ENCODE results near the gene ALG11.
"Not testable (repeated sequence)": the region's sequence is repeated elsewhere in the genome, so short reads cannot be mapped to it uniquely, and the experiment has no call there.

Gene ALG11, protein sequence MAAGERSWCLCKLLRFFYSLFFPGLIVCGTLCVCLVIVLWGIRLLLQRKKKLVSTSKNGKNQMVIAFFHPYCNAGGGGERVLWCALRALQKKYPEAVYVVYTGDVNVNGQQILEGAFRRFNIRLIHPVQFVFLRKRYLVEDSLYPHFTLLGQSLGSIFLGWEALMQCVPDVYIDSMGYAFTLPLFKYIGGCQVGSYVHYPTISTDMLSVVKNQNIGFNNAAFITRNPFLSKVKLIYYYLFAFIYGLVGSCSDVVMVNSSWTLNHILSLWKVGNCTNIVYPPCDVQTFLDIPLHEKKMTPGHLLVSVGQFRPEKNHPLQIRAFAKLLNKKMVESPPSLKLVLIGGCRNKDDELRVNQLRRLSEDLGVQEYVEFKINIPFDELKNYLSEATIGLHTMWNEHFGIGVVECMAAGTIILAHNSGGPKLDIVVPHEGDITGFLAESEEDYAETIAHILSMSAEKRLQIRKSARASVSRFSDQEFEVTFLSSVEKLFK

DNA sequence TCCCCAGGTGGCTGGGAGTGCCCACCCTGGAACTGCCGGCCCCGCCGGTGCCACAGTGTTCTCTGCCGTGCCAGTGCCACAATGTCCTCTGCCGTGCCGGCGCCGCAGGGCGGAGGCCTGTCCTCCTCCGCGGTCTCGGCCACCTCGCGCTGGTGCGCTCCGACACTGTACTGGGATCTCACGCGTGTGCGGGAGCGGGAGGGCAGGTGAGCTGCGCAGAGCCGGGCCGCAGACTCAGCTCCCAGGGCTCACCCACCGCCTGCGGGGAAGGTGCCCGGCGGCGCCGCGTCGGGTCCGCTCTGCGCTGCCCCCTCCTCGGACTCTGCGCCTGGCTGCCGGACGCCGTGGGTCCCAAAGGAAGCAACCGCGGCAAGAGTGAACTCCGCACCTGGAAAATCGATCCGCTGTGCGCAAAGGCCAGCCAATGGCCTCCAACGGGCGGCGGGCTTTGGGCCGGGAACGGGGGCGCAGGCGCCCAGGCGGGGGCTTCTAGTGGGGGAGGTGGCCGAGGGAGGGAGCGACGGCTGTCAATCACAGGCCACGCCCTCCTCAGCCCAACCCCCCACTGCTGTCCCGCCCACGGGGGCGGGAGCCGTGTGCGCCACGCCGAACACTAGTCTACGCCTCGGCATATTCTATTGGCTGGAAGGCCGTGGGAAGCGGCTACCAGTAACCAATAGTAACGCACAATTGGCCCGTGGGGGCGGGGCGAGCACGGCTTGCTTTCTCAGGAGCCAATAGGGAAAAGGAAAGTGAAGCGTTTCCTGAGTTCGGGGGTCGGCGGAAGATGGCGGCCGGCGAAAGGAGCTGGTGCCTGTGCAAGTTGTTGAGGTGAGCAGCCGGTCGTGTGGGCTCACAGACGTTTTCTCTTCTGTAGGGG is at the start of gene ALG11:
Gene ALG11, plus strand, starts transcription at position 767 of the 880 bp plus-strand sequence. Its CDS starts 21 bp downstream, at position 788.
- DNase-seq (ENCODE audit: low read depth, low spot score) = peak; percentile 94

DNA sequence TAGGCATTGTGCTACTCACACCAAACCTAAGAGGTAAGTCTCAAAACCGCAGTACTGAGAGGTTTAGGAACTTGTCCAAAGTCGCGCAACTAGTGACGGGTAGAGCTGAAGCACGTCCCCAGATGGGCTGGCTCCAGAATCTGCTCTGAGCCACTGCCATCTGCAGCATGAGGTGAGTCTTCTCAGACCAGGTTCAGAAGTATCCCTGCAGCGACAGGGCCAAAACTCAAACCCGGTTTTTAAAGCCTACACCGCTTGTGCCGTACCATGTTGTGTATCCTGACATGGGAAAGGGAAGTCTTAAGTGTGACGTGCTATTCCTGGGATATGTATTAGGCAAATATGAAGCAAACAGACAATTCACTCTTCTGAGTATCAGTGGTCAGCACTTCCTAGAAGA is 46.0 kb upstream of the ALG11 start:
- DNase-seq (ENCODE audit: low read depth, low spot score) = no peak

DNA sequence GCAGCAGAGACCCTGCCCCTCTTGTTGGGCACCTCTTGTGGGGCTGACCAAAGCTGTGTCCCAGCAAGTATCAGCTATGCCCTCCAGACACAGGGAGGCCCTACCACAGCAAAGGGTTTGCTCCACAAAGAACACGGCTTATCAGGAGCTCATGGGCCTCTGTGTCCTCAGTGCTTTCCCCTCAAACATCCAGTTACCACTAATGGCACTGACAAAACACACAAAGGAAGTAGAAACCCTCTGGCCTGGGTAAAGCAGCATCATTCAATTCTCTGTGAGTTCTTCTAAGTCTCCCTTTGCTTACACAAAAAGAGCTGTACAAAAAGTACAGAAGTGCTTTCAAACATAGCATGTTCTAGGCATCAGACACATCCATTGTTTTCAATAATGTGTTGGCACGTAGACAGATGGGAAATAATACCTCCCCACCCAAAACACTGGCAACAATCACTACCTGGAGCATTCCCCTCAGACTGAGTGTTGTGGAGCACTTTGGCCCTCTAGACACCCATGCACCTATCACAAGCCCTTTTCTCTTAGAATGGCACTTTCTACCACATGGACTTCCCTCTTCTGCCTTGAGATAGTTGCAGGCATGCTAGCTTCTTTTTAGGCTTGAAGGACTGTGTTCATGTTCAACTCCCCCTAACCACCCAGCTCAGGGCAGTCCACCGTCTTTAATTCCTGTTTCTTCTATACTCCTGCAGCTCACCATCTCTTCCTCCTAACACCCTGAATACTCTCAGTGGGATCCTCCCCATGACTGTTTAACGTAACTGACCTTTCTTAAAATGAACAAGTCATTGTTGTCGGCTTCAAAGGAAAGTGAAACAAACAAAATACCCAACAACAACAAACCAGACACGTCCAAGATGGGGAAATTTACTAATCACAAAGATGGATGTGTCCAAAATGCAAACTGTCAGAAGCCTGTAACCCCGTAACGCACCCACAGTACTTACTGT is 44.4 kb upstream of the ALG11 start:
- no peak for DNase-seq (ENCODE audit: low read depth, low spot score)

DNA sequence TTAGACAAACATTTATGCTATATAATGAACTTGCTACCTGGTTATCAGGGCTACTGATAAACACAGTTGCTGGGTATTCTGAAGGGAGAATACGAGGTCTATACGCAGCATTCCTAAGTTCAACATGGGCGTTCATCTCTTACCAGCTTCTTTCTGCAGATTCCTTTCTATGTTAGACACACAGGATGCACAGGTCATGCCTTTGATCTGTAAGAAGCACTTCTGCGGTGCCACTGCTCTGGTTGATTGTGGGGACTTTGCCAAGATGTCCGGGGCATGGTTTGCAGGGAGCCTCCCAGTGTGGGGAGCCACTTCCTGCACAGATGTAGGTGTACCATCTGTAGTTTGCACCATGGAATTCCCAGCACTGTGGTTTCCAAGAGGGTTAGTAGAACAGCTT is 41.8 kb upstream of the ALG11 start:
- no peak for DNase-seq (ENCODE audit: low read depth, low spot score)

DNA sequence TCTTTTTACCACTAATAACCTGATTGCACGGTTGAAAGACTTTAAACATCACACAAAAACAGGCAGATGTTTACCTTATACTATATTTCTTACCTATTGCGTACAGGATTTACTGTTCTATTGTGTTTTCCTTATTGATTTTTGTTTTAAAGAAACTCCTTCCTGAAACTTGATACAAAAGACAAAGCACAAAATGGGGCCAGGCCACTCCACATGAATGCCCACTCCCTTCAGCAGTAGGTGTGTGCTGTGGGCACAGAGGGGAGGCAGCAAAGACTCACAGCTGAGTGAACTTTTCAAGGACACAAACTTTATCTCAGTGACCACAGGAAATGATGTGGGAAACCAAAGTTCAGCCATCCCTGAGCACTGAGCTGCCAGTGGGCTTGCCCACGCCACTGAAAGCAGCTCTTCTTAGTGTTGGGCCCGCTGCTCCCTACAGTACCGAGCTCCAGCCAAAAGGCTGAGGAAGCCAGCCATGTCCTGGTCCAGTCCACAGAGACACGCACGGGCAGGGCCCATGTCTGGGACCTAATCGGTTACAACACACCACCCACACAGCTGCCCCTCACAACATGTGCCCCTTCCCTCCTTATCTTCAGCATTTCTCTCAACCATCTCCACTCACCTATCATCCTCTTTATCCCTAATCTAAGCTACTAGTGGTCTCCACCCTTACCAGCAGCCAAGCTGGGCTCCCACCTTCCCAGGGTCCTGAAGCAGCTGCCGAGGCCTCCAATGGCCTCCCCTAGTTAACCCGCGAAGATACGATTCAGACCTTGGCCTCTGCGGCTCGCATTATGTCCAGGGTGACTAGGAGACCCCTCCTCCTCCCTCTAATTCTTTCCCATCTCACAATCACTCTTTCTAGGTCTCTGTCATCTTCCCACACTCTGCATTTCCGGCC is 40.4 kb upstream of the ALG11 start:
- no peak for DNase-seq (ENCODE audit: low read depth, low spot score)

DNA sequence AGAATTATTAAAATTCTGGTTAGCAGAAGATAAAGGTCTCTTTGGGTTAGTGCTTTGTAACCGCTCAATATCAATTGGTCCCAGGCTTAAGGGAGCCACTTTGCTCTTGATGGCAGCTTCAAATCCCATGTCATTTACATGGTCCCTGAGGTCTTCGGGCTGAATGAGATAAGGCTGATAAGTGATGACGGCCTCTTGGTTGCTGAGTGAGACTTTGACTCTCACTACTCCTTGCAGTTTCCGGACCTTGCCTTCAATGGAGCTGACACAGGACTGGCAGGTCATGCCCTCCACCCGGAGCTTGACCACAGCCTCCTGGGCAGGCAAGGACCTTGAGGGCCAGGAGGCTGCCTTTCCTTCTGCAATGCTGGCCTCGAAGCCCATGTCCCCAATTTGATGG is 37.7 kb upstream of the ALG11 start:
- DNase-seq (ENCODE audit: low read depth, low spot score) = no peak

DNA sequence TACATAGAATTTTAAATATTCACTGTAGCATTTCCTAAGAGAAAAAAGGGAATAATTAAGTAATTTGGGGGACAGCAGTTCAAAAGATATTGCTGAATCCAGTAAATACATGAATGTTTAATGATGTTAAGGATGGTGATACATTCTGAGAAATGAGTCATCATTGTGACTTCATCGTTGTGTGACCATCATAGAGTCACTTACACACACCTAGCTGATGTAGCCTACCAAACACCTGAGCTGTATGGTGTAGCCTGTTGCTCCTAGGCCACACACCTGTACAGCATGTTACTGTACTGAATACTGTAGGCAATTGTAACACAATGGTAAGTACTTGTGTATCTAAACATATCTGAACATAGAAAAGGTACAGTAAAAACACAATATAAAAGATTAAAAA is 35.8 kb upstream of the ALG11 start:
- no peak for DNase-seq (ENCODE audit: low read depth, low spot score)

DNA sequence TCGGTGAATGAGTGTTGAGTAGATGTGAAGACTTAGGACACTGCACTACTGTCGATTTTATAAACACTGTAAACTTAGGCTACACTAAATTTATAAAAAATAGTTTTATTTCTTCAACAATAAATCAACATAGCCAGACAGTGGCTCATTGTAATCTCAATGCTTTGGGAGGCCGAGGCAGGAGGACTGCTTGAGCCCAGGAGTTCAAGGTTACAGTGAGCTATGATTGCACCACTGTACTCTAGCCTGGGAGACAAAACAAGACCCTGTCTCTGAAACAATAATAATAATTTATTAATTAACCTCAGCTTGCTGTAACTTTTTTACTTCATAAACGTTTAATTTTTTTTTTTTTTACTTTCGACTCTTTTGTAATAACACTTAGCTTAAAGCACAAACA is 35.3 kb upstream of the ALG11 start:
- DNase-seq (ENCODE audit: low read depth, low spot score) = no peak

DNA sequence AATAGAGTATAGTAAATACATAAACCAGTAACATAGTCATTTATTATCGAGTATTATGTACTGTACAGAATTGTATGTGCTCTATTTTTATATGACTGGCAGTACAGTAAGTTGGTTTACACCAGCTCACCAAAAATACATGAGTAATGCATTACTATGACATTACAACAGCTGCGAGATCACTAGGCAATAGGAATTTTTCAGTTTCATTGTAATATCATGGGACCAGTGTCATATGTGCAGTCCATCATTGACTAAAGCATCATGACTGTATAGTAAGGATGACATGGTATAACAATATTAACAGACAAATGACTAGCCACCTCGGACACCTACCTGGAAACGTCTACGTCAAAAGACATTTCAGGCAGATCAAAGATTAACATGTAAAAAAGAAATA is 34.6 kb upstream of the ALG11 start:
- no peak for DNase-seq (ENCODE audit: low read depth, low spot score)

DNA sequence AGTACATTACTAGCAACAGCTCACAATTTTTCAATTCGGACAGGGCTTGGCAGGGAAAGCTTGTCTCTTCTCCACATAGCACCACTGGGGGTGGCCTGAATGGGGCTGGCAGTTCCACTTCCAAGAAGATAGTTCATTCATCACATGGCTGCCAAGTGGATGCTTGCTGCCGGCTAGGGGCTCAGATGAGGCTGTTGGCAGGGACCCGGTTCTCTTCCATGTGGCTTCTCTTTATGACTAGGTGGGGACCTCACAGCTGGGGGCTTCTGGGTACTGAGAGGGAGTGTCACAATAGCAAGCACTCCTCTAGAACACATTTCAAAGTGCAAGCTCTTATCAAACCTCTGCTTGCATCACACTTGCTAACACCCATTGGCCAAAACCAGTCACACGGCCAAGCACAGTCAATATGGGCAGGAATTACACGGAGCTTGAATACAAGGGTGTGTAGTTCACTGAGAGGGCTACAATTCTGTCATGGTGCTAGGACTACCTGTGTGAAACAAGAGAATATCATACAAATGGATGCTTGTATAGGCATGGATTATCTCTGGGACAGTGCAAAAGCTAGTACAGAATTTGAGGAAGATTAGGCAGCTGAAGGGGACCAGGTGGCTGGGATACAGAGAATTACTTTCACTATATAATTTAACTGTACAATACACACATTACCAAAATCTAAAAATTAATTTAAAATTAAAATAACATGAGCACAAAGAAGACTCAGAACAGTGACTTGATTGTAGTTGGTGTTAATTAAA is 33.2 kb upstream of the ALG11 start:
- DNase-seq (ENCODE audit: low read depth, low spot score) = no peak

DNA sequence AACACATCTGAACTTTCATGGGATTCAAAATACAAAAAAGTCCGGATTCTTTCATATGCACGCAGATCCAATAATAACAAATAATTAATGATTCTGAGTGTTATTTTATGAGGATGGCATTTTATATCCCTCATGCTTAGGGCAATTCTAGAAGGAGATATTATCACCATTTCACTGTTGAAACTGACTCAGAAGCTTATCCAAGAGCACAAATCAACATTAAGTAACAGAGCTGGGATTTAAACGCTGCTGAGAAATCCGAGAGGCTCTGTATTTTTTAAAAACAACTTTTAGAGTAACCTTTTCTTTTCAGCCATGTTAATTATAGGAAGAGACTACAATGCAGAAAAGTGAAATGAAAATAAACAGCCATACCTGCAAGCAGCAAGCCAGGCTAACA is 31.3 kb upstream of the ALG11 start:
- no peak for DNase-seq (ENCODE audit: low read depth, low spot score)

DNA sequence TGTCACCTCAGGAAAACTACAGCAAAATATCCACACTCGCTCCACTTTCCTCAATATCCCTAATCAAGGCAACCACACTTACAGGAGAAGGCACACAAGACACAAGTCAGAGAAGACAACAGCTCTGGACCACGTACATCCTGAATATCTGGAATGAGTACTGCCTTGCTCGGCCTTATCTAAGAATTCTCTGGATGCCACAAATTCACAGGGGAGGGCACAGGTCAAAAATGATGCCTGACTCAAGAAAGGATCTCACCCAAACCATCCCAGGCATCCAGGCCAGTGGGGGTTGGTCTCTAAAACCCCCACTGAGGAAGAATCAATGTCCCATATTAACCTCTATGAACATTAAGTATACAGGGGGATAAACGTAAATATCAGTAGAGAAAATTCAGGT is 30.8 kb upstream of the ALG11 start:
- DNase-seq (ENCODE audit: low read depth, low spot score) = no peak

DNA sequence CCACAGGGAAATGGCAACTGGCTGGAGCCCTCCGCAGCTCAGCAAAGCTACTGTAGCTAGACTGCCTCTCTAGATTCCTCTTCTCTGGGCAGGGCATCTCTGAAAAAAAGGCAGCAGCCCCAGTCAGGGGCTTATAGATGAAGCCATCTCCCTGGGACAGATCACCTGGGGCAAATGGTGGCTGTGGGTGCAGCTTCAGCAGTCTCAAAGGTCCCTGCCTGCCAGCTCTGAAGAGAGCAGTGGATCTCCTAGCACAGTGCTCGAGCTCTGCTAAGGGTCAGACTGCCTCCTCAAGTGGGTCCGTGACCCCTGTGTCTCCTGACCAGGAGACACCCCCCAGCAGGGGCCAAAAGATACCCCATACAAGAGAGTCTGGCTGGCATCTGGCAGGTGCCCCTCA is 28.9 kb upstream of the ALG11 start:
- DNase-seq (ENCODE audit: low read depth, low spot score) = not testable (repeated sequence)

DNA sequence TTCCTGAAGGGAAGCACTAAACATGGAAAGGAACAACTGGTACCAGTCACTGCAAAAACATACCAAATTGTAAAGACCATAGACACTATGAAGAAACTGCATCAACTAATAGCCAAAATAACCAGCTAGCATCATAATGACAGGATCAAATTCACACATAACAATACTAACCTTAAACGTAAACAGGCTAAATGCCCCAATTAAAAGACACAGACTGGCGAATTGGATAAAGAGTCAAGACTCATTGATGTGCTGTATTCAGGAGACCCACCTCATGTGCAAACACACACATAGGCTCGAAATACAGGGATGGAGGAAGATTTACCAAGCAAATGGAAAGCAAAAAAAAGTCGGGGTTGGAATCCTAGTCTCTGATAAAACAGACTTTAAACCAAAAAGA is 27.3 kb upstream of the ALG11 start:
- DNase-seq (ENCODE audit: low read depth, low spot score) = not testable (repeated sequence)

DNA sequence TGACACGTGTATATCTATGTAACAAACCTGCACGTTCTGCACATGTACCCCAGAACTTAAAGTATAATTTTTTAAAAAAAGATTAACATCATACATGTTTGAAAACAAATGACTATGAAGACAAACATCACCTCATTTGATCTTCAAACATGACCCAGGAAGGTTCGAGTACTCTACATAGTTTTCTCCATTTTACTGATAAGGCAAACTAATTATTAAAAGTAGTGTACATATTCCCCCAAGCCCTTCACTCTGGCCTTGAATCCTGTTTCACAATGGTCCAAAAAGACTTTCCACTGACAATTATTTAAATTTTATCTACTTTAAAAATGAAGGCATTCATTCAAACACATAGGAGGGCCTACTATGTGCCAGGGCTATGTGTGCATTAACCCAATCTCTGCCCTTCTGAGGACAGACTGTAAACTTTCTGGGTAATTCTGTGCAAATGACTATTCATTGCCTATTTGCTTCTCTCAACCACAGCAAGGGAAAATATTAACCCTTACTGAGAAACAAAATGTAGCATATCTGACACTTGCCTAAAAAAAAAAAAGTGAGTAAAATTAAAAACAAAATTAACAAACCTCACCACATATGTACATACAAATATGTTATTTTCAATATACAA is 23.1 kb upstream of the ALG11 start:
- DNase-seq (ENCODE audit: low read depth, low spot score) = no peak

DNA sequence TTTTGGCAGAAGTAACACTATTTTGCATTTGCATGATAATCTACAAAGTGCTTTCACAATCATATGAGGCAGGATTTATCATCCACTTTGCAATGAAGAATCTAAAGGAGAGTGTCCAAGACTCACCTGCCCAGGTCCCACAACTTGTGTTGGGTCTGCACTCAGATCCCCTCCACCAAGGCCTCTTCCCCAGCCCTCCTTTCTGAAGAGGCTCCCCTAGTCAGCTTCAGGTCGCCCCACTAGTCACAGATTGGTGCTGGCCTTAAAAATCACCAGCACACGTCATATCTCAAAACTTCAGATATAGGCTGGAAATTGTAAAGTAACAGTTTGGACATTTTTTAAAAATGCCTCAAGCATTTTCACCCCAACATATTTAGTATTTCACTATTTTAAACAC is 18.5 kb upstream of the ALG11 start:
- no peak for DNase-seq (ENCODE audit: low read depth, low spot score)

DNA sequence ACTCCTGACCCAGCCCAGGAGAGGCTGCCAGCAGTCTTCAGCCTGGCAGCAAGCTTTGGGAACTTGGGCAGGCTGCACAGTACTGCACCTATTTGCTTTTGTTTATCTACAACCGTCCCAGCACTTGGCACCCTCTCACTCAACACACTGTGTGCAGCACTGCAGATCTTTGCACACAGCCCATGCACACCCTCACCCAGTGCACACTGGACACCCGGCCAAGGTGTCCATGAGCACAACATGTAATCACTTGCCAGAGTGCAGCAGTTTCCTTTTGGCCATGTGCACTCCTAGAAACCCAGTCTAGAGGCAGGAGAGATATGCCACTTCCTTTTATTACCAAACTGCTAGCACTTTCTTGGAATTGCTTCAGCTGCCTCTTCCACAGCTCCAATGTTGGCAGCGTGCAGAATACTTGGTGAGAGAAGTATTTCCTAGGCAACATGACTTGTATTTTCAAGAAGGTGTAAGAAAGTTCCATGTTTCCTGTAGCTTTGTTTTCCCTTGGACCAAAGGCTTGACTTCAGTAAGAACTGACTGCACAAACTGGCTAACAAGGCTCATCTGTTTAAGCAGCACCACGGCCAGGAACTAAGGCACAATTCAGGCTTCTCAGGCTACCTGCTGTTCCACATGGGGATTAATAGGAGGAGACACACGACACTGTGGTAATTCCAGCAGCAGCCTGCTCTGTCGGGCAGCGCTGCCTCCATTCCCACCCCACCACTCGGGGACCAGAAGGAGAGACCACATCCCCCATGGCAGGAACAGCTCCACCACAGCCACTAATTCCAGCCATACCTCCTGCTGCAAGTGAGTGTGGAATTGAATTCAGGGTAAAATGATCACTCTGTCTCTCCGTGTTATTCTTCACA is 16.3 kb upstream of the ALG11 start:
- DNase-seq (ENCODE audit: low read depth, low spot score) = no peak

DNA sequence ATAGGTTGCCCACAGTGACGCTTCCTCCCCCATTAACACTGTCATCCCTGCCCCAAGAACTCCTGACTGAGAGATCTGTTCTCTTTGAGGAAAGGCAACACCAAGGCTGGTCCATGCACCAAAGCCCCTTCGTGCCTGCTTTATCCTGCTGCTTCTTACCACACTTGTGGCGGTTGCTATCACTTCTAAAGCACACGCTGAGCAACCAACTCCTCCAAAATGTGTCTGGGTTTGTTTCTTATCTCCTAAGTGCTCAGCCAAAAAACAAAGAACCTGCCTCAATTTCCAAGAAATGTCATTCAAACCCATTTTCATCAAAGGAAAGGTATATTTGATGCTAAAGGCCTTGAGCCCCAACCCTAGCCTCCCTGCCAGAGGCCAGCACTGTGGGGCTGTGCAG is 15.6 kb upstream of the ALG11 start:
- DNase-seq (ENCODE audit: low read depth, low spot score) = no peak
